NT2/D1 (cell line): ENCODE measurements around the gene SLC17A5.

Experiments
- YY1 ChIP-seq: IDR thresholded peaks from 2 replicates; pipeline ENCODE4 v1.6.1; 2011; ENCODE audit not compliant: insufficient read length, insufficient read depth
- ZNF274 ChIP-seq: IDR thresholded peaks from 2 replicates; pipeline ENCODE4 v1.6.1; 2011; ENCODE audit warnings: mild to moderate bottlenecking, low read depth, low read length

DNA sequence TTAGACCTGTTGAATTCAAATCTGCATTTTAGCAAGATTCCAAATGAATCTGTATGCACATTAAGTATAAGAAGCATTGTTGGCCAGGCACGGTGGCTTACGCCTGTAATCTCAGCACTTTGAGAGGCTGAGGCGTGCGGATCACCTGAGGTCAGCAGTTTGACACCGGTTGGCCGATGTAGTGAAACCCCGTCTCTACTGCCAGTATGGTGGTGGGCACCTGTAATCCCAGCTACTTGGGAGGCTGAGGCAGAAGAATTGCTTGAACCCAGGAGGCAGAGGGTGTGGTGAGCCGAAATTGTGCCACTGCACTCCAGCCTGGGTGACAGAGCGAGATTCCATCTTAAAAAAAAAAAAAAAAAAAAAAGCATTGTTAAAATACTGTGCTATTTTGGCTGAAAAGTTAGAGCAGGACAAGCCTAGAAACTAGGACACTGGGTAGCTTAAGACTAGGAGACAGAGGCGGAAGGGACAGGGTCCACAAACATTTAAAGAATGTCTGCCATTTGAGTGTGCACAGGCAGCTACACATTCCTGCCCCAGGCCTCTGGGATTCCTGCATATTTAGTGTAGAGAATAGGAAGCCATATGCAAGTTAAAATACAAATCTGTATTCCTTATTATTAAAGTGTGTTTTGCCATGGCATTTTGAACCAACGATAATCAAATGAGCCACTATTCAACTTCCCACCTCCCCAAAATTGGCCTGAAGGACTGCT is 87.9 kb downstream of the SLC17A5 start:
- TF ChIP-seq YY1, result no peak
- no peak for TF ChIP-seq ZNF274
